ENCODE results near the gene SYNPO.

SYNPO gene

DNA sequence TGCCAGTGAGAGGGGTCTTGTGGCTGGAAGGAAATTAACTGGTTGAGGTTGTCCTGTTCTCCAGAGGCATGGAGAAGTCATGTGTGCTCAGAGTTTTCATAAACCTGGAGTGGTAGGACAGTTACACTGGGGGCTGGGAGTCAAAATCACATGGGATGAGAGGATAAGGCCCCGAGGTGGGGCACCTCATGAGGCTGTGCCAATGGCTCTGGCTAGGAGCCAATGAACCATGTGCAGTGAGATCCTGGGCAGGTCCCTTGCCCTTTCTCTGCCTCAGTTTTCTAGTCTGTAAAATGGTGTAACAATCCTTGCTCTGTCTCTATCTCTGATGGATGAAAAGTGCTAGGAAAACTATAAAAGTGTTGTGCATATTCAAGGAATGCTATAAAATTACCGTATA, 7.0 kb upstream of the SYNPO start:
- Histone ChIP-seq H3K9ac (no peak overlapping the region), H3K27me3 (ENCODE audit: control insufficient read depth, insufficient read depth, low read length) (no peaks in the 10 kb centered on the region), H2AFZ (no peak overlapping the region), H3K4me2 (ENCODE audit: low read length) (no peak overlapping the region), H3K79me2 (no peaks in the 10 kb centered on the region), H3K4me3 (ENCODE audit: low read depth, low read length) (no peak overlapping the region), H3K36me3 (ENCODE audit: control insufficient read depth, insufficient read depth, low read length) (no peaks in the 10 kb centered on the region), H3K27ac (no peak overlapping the region), H3K9me3 (ENCODE audit: control insufficient read depth, low read length) (no peaks in the 10 kb centered on the region), H3K4me1 (peaks cover 11% of the 10 kb centered on the region)
- TF ChIP-seq, protein P1, sequence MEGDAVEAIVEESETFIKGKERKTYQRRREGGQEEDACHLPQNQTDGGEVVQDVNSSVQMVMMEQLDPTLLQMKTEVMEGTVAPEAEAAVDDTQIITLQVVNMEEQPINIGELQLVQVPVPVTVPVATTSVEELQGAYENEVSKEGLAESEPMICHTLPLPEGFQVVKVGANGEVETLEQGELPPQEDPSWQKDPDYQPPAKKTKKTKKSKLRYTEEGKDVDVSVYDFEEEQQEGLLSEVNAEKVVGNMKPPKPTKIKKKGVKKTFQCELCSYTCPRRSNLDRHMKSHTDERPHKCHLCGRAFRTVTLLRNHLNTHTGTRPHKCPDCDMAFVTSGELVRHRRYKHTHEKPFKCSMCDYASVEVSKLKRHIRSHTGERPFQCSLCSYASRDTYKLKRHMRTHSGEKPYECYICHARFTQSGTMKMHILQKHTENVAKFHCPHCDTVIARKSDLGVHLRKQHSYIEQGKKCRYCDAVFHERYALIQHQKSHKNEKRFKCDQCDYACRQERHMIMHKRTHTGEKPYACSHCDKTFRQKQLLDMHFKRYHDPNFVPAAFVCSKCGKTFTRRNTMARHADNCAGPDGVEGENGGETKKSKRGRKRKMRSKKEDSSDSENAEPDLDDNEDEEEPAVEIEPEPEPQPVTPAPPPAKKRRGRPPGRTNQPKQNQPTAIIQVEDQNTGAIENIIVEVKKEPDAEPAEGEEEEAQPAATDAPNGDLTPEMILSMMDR (IDR thresholded peaks at IDR 0.05): no peak

DNA sequence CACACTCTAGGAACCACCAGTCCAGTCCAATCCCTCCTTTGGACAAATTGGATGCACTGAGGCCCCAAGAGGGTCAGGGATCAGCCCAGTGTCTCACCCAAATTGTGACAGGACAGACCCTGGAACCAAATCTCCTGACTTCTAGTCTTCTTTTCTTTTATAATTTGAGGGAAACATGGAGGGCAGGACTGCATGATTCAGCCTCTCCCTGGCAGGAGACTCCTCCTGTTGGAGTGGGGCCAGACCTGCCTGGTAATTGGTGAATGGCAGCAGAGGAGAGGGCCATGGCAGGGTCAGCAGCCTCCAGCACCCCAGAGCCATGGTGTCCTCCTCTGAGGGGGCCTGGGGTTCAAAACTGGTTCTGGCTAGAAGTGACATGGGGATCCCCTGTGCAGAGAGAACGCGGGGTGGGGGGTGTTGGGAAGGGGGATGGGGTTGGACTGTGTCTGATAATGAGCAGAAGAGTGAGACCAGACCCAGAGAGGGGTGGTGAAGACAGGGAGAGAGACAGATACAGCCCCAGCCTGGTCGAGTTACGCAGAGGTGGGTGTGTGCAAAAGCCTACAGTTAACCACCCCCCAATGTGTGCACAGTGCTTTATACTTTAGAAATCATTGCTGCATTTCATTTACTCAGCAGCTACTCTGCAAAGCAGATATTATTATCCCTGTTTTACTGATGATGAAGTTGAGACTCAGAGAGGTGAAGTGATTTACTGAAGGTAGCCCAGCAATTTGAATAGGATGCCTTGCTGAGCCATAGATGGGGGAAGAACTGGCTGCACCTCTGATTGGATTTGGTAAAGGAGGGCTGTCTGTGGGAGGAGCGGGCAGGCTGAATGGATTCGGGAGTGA, 3.8 kb upstream of the SYNPO start:
- Histone ChIP-seq H3K4me2 (ENCODE audit: low read length) (no peak overlapping the region), H3K4me3 (ENCODE audit: low read depth, low read length) (no peak overlapping the region), H3K9me3 (ENCODE audit: control insufficient read depth, low read length) (no peaks in the 10 kb centered on the region), H3K27ac (no peak overlapping the region), H3K27me3 (ENCODE audit: control insufficient read depth, insufficient read depth, low read length) (no peaks in the 10 kb centered on the region), H3K9ac (no peak overlapping the region), H3K4me1 (peaks cover 28% of the 10 kb centered on the region), H3K36me3 (ENCODE audit: control insufficient read depth, insufficient read depth, low read length) (no peaks in the 10 kb centered on the region), H2AFZ (no peak overlapping the region), H3K79me2 (no peaks in the 10 kb centered on the region)
- TF ChIP-seq, protein P1 (IDR thresholded peaks at IDR 0.05): no peak

DNA sequence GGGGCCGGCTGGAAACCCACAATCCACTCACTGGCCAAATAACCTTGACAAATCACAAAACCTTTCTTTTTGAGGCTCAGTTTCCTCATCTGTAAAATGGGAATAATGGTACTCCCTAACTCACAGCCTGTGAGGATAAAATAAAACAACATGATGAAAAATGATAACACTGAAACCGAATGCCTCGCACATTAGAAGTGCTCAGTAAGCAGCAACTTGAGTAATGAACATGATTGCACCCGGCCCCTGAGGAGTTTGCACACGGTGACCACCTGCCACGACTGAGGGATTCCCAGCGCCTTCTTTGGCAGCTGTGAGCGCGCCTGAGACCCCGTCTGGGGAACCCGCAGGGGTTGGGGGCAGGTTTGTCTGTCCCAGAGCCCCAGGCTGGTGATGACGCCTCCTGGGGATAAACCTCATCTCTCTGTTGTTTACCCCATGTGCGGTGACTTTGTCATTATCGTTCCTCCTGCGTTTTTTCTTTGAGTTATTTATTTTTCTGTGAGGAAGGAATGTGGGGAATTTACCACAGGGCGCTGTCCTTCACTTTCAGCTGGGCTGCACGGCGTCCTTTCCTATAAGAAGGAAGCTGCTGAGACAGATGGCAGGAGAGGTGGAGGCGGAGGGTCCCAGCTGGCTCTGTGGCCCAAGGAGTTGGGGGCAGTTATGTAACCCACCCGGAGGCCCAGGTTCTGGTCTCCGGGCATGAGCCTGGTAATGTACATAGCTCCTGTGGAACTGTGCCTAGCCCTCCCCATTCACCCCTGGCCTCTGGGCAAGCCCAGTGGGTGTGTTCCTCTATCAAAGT, 3.0 kb upstream of the SYNPO start:
- no peak overlapping the region for H2AFZ ChIP-seq
- no peak overlapping the region for H3K9ac ChIP-seq
- H3K27me3 ChIP-seq (ENCODE audit: control insufficient read depth, insufficient read depth, low read length): no peaks in the 10 kb centered on the region
- H3K27ac ChIP-seq: no peak overlapping the region
- H3K4me1 ChIP-seq: peaks cover 37% of the 10 kb centered on the region
- no peaks in the 10 kb centered on the region for H3K9me3 ChIP-seq (ENCODE audit: control insufficient read depth, low read length)
- no peaks in the 10 kb centered on the region for H3K36me3 ChIP-seq (ENCODE audit: control insufficient read depth, insufficient read depth, low read length)
- H3K4me3 ChIP-seq (ENCODE audit: low read depth, low read length): no peak overlapping the region
- no peak overlapping the region for H3K4me2 ChIP-seq (ENCODE audit: low read length)
- no peaks in the 10 kb centered on the region for H3K79me2 ChIP-seq
- TF ChIP-seq, protein P1 (IDR thresholded peaks at IDR 0.05): no peak

DNA sequence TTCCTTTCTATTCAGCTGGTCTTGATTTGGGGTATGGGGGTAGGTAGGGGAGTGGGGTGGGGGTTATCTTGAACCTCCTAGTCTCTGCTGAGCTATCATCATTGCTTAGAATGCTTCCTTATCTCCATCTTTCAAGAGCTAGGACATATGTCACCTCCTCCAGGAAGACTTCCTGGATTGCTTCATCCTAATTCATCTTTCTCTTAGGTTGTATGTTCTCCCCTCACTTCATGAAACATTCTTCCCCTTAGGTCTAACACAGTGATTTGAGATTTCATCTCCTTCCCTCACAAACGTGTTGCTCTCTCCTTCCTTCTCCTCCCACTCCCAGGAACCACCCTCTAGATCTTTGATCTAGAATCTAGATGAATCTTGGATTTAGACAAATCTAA, 2.4 kb upstream of the SYNPO start:
- Histone ChIP-seq H3K27ac (no peak overlapping the region), H3K4me1 (peaks cover 43% of the 10 kb centered on the region), H2AFZ (no peak overlapping the region), H3K9ac (no peak overlapping the region), H3K4me2 (ENCODE audit: low read length) (no peak overlapping the region), H3K9me3 (ENCODE audit: control insufficient read depth, low read length) (no peaks in the 10 kb centered on the region), H3K27me3 (ENCODE audit: control insufficient read depth, insufficient read depth, low read length) (no peaks in the 10 kb centered on the region), H3K4me3 (ENCODE audit: low read depth, low read length) (no peak overlapping the region), H3K36me3 (ENCODE audit: control insufficient read depth, insufficient read depth, low read length) (no peaks in the 10 kb centered on the region), H3K79me2 (no peaks in the 10 kb centered on the region)
- TF ChIP-seq, protein P1 (IDR thresholded peaks at IDR 0.05): no peak

Data from parathyroid adenoma (tissue), 2 donors.